ENCODE data around the gene IMMT.

DNA sequence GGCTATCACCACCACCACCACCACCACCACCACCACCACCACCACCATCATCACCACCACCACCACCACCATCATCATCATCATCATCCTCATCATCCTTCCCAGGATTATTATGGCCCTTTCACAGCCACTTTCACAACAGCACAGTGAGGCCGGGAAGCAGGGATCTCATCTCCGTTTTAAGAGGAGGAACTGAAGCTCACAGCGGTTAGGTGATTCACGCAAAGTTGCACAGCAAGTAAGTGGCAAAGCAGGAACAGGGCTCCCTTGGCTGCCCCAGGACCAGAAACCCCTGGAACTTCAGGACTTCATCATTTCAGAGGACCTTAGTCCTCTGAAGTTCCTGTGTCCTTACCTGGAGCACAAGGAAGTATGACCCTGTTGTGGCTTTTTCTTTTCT lies 30.8 kb upstream of the IMMT start:
- TF ChIP-seq, protein P1, sequence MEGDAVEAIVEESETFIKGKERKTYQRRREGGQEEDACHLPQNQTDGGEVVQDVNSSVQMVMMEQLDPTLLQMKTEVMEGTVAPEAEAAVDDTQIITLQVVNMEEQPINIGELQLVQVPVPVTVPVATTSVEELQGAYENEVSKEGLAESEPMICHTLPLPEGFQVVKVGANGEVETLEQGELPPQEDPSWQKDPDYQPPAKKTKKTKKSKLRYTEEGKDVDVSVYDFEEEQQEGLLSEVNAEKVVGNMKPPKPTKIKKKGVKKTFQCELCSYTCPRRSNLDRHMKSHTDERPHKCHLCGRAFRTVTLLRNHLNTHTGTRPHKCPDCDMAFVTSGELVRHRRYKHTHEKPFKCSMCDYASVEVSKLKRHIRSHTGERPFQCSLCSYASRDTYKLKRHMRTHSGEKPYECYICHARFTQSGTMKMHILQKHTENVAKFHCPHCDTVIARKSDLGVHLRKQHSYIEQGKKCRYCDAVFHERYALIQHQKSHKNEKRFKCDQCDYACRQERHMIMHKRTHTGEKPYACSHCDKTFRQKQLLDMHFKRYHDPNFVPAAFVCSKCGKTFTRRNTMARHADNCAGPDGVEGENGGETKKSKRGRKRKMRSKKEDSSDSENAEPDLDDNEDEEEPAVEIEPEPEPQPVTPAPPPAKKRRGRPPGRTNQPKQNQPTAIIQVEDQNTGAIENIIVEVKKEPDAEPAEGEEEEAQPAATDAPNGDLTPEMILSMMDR (conservative IDR thresholded peaks at IDR 0.05; ENCODE audit: low read depth, low read length), result no peak
- no peak for TF ChIP-seq EZH2 (IDR thresholded peaks at IDR 0.05; ENCODE audit: borderline replicate concordance, low read depth, low read length, poor library complexity, severe bottlenecking)

Measured in A673 (cell line).